ENCODE data around the gene KIAA2012. TPM values are rescaled to one million over a fixed set of nuclear protein-coding genes. Genes with fewer than 3 reads are reported as not detected.

Gene KIAA2012
- polyA plus RNA-seq, 1 donor (not counting 4 experiments of a cell fraction or from before 2014, with no cell fraction given): not detected

GRCh38 chr2:202184557-202184956 is 111.5 kb downstream of the KIAA2012 start:
- no peaks in the 10 kb centered on the region for H3K36me3 ChIP-seq (ENCODE audit: control insufficient read depth in 2 of 2, extremely low read depth in 1 of 2, insufficient read depth in 2 of 2, low read length in 2 of 2)
- dilution Hi-C loops (cut with MboI; ENCODE audit: extremely low pct_ligation_motif_present, low sequenced_read_pairs): no loop called here
- no peak overlapping the region for H3K4me2 ChIP-seq (ENCODE audit: control insufficient read depth, extremely low read depth, insufficient read depth, low read depth, low read length)
- H3K27ac ChIP-seq (ENCODE audit: control insufficient read depth, insufficient read depth, low read length): no peak overlapping the region
- H3K9ac ChIP-seq (ENCODE audit: control insufficient read depth, extremely low read depth, insufficient read depth, low read length): no peak overlapping the region
- H3K4me1 ChIP-seq (ENCODE audit: control insufficient read depth, extremely low read depth, insufficient read depth, low read length): peaks cover 11% of the 10 kb centered on the region
- H3K27me3 ChIP-seq (ENCODE audit: control insufficient read depth, extremely low read depth, insufficient read depth, low read length): no peaks in the 10 kb centered on the region
- no peaks in the 10 kb centered on the region for H3K9me1 ChIP-seq (ENCODE audit: control insufficient read depth, extremely low read depth, insufficient read depth, low read length)
- FAIRE-seq: no peak
- no peak for DNase-seq (ENCODE audit: low read depth, low spot score)
- no peaks in the 10 kb centered on the region for H4K20me1 ChIP-seq (ENCODE audit: control insufficient read depth, extremely low read depth, insufficient read depth, low read length)
- TF ChIP-seq EZH2 (IDR thresholded peaks at IDR 0.05; ENCODE audit: low read length) (no peak), CTCF (optimal IDR thresholded peaks at IDR 0.05 in 1 of 3, IDR thresholded peaks at IDR 0.05 in 1 of 3, conservative IDR thresholded peaks at IDR 0.05 in 1 of 3; ENCODE audit: extremely low read depth in 1 of 3, insufficient read depth in 2 of 3, low read length in 3 of 3) (no peak)
- no peaks in the 10 kb centered on the region for H3K79me2 ChIP-seq (ENCODE audit: control insufficient read depth, insufficient read depth, low read length)
- no peak overlapping the region for H2AFZ ChIP-seq (ENCODE audit: control insufficient read depth, low read length)
- H3K9me3 ChIP-seq (ENCODE audit: control insufficient read depth, low read depth, low read length): no peaks in the 10 kb centered on the region
- H3K4me3 ChIP-seq (ENCODE audit: control insufficient read depth in 2 of 3, extremely low read depth in 1 of 3, insufficient read depth in 2 of 3, low read depth in 1 of 3, low read length in 3 of 3): no peak overlapping the region

- Histone ChIP-seq H3K9me3 (ENCODE audit: control insufficient read depth, low read depth, low read length) (no peaks in the 10 kb centered on the region), H3K79me2 (ENCODE audit: control insufficient read depth, insufficient read depth, low read length) (no peaks in the 10 kb centered on the region), H4K20me1 (ENCODE audit: control insufficient read depth, extremely low read depth, insufficient read depth, low read length) (no peaks in the 10 kb centered on the region), H3K36me3 (ENCODE audit: control insufficient read depth in 2 of 2, extremely low read depth in 1 of 2, insufficient read depth in 2 of 2, low read length in 2 of 2) (no peaks in the 10 kb centered on the region), H3K4me3 (ENCODE audit: control insufficient read depth in 2 of 3, extremely low read depth in 1 of 3, insufficient read depth in 2 of 3, low read depth in 1 of 3, low read length in 3 of 3) (no peak overlapping the region), H3K4me2 (ENCODE audit: control insufficient read depth, extremely low read depth, insufficient read depth, low read depth, low read length) (no peak overlapping the region), H3K9me1 (ENCODE audit: control insufficient read depth, extremely low read depth, insufficient read depth, low read length) (no peaks in the 10 kb centered on the region), H3K9ac (ENCODE audit: control insufficient read depth, extremely low read depth, insufficient read depth, low read length) (no peak overlapping the region), H3K27me3 (ENCODE audit: control insufficient read depth, extremely low read depth, insufficient read depth, low read length) (no peaks in the 10 kb centered on the region), H3K4me1 (ENCODE audit: control insufficient read depth, extremely low read depth, insufficient read depth, low read length) (peaks cover 11% of the 10 kb centered on the region), H2AFZ (ENCODE audit: control insufficient read depth, low read length) (no peak overlapping the region), H3K27ac (ENCODE audit: control insufficient read depth, insufficient read depth, low read length) (no peak overlapping the region)
- TF ChIP-seq CTCF (optimal IDR thresholded peaks at IDR 0.05 in 1 of 3, IDR thresholded peaks at IDR 0.05 in 1 of 3, conservative IDR thresholded peaks at IDR 0.05 in 1 of 3; ENCODE audit: extremely low read depth in 1 of 3, insufficient read depth in 2 of 3, low read length in 3 of 3): no peak
- no peak for TF ChIP-seq EZH2 (IDR thresholded peaks at IDR 0.05; ENCODE audit: low read length)
- DNase-seq (ENCODE audit: low read depth, low spot score) (no peak), FAIRE-seq (no peak)
- dilution Hi-C loops (cut with MboI; ENCODE audit: extremely low pct_ligation_motif_present, low sequenced_read_pairs): no loop called here
These were observed 112.1 kb downstream of the KIAA2012 start for GRCh38 chr2:202185156-202185555.
